NB4 (cell line): Measurements from ENCODE around the gene DENND5B.
A peak's percentile ranks its signal among the peaks of the same experiment; 100 is the strongest.
"Not testable (repeated sequence)": the region's sequence is repeated elsewhere in the genome, so short reads cannot be mapped to it uniquely, and the experiment has no call there.

Source experiments
- DNase-seq: peaks from one replicate; pipeline ENCODE4 v3.0.0; 2010; ENCODE audit warnings: low read depth
- H3K4me3 ChIP-seq: one replicate; pipeline ENCODE4 v1.5.1; 2011; ENCODE audit warnings: mild to moderate bottlenecking, low read depth, low read length, moderate library complexity
- CTCF ChIP-seq: IDR thresholded peaks from one replicate; pipeline ENCODE4 v1.5.1; 2012; ENCODE audit warnings: low read depth, low read length
- MAX ChIP-seq: IDR thresholded peaks from 2 replicates; pipeline ENCODE4 v1.6.1; 2011; ENCODE audit warnings: low read depth, low read length
- MYC ChIP-seq: IDR thresholded peaks from 2 replicates; pipeline ENCODE4 v1.6.1; 2011; ENCODE audit warnings: low read depth, low read length
- POLR2A ChIP-seq: IDR thresholded peaks from 2 replicates; pipeline ENCODE4 v1.6.1; 2011; ENCODE audit warnings: mild to moderate bottlenecking; ENCODE audit not compliant: insufficient read length; ENCODE audit errors: extremely low read depth

DENND5B gene

DNA sequence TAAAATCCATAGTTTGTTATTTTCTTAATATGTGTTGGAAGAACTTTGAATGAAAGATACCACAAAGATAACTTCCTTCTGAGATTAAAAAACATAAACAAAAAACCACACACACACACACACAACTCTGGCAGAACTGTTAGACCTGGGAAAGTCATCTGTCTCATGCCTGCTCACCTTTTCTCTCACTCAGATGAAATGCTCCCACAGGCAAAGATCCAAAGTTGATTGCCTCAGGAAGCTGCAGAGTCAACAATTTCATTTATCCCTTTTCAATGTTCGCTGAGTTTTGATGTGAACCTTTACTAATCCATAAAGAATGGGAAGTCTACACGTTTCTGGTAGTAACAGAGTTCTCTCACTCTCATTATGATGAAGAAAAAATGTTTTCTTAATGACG is 112.0 kb downstream of the DENND5B start:
- no peak for TF ChIP-seq CTCF
- TF ChIP-seq POLR2A = no peak
- no peak for TF ChIP-seq MYC
- no peak for TF ChIP-seq MAX
- no peak for DNase-seq
- H3K4me3 ChIP-seq = no peak overlapping the region

DNA sequence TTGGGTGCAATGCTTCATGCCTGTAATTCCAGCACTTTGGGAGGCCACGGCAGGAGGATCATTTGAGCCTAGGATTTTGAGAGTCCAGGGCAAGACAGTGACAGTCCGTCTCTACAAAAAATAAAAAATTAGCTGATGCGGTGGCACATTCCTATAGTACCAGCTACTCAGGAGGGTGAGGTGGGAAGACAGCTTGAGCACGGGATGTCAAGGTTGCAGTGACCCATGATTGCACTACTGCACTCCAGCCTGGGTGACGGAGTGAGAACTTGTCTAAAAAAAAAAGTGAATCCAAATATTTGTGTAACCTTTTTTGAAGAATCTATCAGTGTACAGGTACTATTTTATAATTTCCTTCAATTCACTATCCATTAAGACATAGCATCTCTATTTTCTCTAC is 112.5 kb downstream of the DENND5B start:
- no peak overlapping the region for H3K4me3 ChIP-seq
- TF ChIP-seq CTCF (no peak), MYC (no peak), MAX (no peak), POLR2A (no peak)
- no peak for DNase-seq

GRCh38 chr12:31477687-31478086 is 113.2 kb downstream of the DENND5B start:
- DNase-seq = no peak
- TF ChIP-seq POLR2A (no peak), CTCF (no peak), MYC (no peak), MAX (no peak)
- H3K4me3 ChIP-seq = no peak overlapping the region

DNA sequence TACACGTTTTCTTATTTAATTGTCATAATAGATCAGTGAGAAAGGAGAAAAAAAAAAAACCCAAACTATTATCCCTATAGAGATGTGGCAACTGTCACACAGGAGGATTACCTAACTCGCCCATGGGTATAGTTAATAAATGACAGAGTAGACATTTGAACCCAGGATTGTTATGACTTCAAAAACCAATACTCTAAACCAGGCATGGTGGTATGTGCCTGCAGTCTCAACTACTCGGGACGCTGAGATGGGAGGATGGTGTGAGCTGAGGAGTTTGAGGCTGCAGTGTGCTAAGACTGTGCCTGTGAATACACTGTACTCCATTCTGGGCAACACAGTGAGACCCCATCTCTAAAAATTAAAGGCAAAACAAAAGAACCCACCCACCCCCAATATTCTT is 114.5 kb downstream of the DENND5B start:
- TF ChIP-seq MAX (no peak), MYC (no peak), POLR2A (no peak), CTCF (no peak)
- no peak overlapping the region for H3K4me3 ChIP-seq

GRCh38 chr12:31475610-31476009 is 115.3 kb downstream of the DENND5B start:
- H3K4me3 ChIP-seq, DNase-seq: not testable (repeated sequence)

More for the DNA sequence above, 114.5 kb downstream of the DENND5B start:
- peak; percentile 6 for DNase-seq

- DNase-seq = no peak
- no peak overlapping the region for H3K4me3 ChIP-seq
- TF ChIP-seq POLR2A = no peak
- no peak for TF ChIP-seq MAX
- no peak for TF ChIP-seq MYC
Measured at GRCh38 chr12:31474751-31475150, 116.2 kb downstream of the DENND5B start.

DNA sequence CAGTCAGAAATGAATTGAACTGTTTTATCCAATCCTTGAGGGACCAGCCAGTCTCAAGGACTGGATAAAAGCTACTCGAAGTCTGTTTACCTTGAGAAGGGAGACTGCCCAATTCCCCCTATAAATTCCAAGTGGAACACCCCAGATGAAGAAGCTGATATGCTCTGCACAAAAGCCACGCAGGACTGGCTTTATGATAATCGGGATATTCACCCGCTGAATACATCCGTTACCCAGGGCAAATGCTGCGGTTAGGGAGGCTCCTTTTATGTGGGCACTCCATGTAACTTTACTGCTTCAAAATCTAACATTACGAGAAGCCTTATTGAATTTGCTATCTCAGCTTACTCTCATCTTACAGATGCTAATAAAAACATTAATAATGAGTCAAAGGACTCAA is 119.1 kb downstream of the DENND5B start:
- H3K4me3 ChIP-seq = no peak overlapping the region
- no peak for TF ChIP-seq MYC
- no peak for TF ChIP-seq POLR2A
- no peak for TF ChIP-seq MAX
- no peak for TF ChIP-seq CTCF
- DNase-seq = no peak
